ENCODE results near the gene SPINK8.

SPINK8 gene

DNA sequence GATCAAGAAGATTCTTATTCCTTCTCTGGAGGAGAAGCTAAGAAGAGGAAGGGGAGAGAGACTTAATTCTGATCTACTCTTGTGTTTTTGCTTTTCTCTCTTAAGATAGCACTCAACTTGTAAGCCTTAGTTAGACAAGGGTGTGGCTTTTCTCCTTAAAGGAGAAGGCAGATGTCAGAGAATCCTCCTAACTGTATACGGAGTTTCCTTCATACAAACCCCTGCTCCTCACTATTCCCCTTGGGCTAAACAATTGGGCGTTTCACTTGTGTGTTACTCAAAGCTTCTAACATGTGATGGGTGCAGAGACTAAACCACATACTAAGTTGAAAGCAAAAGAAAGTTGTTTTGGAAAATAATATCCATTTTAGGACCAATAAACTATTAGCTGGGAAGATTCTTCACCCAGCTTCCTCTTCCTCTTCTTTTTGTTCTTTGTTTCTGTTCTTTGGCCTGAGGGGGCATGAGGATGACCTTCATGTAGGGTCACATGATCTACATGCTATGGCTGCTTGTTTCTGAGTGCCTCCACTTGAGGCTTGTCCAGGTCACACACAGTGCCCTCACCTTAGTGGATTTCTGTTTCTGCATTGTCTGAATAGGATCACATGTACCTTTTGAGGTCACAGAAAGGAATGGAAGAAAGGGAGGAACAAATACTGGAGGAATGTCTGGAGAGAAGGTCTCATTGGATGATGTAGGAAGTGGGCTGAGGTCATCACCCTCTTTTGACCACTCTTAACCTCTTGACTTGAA lies 14.6 kb downstream of the SPINK8 start:
- no peak for DNase-seq

DNA sequence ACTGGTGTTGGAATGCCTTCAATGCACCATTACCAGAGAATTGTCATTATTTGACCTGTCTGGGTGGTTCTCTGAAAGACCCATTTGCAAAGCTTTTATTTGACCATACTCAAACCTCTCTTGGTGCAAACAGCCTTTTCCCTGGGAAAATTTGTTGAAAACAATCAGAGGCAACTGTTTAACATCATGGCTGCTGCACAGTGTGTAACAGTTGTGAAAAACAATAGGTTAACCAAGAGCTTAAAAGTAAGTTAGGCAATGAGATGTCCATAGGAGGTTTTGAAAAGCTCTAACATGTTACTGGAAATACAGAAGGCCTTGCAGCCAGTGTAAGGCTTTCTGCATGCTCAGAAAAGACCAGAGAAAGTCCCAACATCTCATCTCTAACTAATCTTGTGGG lies 18.9 kb downstream of the SPINK8 start:
- no peak for DNase-seq

DNA sequence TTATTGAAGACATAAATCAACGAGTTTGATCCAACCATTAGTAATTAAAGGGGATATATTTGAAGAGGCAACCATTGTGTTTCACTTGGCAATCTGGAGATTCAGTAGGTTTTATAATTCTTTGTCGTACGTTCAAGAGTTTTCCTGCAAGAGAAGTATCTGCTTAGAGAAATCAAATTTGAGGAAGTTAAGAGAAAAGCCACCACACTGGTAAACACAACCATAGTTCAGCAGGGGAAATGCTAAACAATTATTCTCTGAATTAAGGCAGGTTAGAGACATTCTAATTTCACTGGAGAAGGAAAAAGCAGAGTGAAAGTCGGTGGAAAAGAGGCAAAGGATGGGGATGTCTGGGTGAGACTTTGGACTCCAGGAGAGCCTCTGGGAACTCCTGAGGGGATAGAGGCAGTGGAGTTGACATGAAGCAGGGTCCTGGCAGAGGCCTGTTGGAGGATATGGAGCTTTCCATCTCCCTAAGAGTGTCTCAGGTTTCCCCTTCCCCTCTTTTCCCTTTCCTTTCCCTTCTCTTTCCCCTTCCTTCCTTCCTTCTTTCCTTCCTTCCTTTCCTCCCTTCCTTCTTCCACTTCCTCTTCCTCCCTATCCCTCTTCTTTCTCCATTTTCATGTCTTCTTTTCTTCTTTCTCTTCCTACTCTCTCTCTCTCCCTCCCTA lies 26.5 kb downstream of the SPINK8 start:
- no peak for DNase-seq

GRCh38 chr3:48306290-48306689 lies 27.2 kb downstream of the SPINK8 start:
- no peak for DNase-seq

- DNase-seq: no peak
Observed at GRCh38 chr3:48305396-48305795, 28.1 kb downstream of the SPINK8 start.

GRCh38 chr3:48303021-48303420 lies 30.4 kb downstream of the SPINK8 start:
- DNase-seq: no peak

DNA sequence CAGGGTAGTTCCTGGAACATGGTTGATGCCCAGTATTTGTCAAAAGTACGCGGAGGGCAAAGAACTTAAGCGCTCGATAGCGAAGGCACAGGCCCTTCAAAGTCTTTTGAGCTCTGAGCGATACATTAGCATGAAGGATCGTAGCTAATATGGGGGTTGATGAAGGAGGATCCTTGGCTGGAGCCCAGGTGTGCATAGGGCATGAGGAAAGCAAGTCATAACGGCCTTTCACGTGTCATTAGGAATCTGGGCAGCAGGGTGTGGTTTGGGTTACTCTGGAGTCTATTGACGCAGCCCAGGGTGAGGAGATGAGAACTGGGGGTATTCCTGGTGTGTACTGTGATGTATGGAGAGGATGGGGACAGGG lies 31.7 kb downstream of the SPINK8 start:
- DNase-seq: peak; percentile 49

GRCh38 chr3:48301020-48301799 lies 32.3 kb downstream of the SPINK8 start, which contains the start of gene NME6:
Gene NME6 (minus strand): TSS chr3:48301367.
- peak; percentile 97 for DNase-seq

- DNase-seq: peak; percentile 61
Observed at GRCh38 chr3:48299746-48300712, 33.4 kb downstream of the SPINK8 start.

DNA sequence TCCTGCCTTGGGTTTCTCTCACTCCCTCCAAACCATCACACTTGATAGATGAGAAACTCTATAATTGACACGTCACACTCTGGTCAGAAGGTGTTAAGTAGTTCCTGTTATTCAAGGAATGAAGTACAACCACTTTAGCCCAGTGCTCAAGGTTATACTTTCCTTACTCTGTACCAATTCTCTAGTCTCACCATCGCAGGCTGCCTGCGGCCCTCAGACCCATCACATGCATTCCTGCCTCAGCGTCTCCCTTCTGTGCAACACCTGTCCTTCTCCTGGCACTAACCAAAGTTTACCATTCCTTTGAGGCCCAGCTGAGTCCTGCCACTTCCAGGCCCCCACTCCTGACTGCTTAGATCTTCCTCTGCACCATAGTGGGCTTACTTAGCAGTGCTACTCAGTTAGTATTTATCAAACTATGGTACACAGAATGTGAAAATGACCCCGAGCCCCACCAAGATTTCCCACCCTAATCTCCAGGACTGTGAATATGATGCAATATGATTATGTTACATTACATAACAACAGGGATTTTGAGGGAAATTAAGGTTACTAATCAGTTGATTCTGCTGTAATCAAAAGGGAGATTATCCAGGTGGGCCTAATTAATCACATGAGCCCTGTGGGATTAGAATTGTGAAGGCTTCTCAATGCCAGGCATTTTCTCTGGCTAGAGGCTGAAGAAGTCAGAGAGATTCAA lies 36.2 kb downstream of the SPINK8 start:
- no peak for DNase-seq

GRCh38 chr3:48296699-48297098 lies 36.8 kb downstream of the SPINK8 start:
- no peak for DNase-seq

DNA sequence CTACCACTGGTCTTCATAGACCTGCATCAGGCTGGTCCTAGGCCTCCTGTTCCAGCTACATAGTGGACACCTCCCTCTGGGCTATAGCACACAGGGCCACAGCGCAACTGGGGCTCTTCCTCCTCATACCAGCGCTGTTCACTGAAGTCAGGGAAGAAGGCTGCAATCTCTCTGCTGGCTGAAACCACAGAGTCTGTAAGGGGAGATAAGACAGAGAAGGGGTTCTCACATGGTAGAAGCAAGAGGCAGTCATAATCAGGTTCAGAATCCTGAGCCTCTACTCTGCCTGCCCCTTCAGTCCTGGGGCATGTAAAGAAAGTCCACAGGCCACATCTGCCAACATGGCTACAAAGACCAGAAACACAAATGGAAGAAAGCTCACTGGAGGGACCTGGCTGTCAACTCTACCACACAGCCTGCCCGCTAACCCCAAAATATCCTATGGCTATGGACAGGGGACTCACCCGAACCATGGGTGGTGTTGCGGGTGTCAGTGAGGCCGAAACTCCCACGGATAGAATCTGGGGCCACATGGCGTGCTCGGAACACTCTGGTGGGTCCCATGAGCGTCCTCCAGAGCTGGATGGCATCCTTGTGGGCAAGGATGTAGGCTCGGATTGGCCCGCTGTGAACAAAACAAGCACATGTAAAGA lies 38.7 kb downstream of the SPINK8 start:
- DNase-seq: no peak

DNA sequence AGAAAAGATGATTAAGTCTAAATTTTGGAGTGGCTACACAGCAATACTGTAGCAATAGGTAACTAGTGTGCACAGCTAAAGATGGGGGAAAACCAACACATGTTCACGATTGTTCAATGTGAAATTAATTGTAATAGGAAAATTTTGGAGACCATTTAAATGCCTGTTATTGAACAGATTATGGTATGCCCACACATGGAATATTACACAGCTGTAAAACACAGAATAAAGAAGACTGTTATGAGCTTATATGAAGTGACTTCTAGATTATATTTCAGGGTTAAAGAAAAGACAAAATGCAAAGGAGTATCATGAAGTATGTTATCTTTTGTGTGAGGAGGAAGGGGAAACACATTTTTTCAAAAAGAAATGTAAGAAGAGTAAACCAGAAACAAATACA lies 43.8 kb downstream of the SPINK8 start:
- no peak for DNase-seq

GRCh38 chr3:48287034-48287433 lies 46.4 kb downstream of the SPINK8 start:
- DNase-seq: no peak

DNA sequence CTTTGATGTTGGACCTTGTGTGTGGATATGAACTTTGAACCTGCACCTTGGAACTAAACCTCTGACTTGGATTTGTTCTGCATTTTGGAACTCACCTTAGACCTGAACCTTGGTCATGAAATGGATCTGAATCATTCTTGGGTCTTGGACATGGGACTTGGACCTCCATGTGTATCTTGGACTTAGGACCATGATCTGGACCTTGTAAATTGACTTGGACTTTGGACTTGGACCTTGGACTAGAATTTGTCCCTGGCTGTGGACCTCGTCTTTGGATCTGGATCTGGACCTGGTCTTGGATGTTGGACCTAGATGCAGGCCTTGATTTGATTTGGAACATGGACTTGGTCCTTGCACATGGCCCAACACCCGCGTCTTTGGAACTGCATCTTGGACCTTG lies 47.2 kb downstream of the SPINK8 start:
- no peak for DNase-seq

GRCh38 chr3:48285675-48286074 lies 47.8 kb downstream of the SPINK8 start:
- no peak for DNase-seq

DNA sequence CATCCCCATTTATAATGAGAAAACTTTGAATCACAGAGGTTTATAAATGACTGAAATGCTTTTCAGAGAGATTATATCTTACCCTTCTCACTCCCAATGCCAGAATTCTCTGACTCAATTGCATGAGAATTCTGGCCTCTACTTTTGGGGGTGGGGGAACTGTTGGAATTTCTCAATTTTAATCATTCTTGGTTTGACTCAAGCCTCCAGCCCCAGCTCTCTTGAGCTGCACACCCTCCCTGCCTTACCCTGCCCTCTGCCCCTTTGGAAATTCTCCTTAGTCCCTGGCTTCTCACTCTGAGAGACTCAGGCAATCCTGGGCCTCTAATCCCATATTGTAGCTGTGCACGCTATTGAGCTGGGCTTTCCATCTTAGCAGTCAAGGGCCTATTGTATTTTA lies 48.3 kb downstream of the SPINK8 start:
- no peak for DNase-seq

- no peak for DNase-seq
Observed at GRCh38 chr3:48280881-48281280, 52.6 kb downstream of the SPINK8 start.

DNA sequence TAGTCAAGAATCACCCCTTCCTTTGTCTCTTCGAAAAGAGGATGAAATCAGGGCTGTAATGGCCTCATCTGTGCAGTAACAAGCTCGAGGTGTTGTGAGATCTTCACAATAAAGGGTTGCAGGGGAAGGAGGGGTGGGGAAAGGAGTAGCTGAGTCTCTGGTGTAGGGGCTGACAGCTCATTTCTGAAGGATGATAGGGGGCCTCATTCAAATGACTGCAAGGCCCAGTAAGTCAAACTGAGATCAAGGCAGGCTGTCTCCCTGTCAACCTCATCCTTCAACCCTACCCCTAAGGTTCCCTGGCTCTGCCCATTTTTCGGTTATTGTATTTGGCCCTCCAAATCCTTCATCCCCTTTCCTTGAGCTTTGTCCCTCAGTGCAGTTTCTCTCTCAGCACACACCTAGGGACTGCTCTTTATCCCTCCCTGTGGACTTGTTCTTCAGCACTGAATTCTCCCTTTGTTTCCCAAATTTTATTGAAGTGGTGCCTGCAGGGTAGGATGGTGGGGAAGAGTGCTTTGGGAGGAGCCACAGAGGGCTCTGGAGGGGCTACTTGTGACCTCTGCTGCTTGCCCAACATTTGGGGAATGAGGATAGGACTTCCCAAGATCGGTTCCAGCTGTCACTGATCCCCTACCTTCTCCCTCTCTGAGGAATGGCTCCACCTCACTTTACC lies 54.4 kb downstream of the SPINK8 start:
- DNase-seq: no peak

DNA sequence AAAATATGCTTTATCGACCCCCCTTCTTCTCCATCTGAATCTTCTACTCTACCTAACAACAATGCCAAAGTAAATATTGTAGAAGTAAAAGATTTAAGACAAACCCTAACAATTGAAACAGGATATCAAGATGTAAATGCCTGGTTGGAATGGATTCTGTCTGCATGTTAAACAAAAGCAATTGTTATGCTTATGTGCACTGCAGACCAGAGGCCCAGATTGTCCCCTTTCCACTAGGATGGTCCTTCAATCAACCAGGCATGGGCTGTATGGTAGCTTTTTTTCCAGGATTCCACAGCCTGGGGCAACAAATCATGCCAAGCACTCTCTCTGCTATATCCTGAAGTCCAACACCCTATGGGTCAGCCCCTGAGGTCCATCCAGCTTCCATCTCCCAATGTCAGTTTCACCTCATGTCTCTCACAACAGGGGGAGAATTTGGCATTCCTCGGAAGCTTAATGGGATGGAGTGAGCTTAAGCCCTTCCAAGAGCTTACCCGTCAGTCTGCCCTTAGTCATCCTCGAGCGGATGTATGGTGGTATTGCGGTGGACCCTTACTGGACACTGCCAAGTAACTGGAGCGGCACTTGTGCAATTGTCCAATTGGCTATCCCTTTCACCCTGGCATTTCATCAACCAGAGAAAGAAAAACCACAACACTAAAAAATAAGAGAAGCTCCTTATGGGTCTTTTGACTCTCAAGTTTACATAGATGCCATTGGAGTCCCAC lies 56.4 kb downstream of the SPINK8 start:
- no peak for DNase-seq
